ENCODE data around the gene WDR72. TPM values are rescaled to one million over a fixed set of nuclear protein-coding genes. Genes with fewer than 3 reads are reported as not detected.
"Not testable (repeated sequence)": the region's sequence is repeated elsewhere in the genome, so short reads cannot be mapped to it uniquely, and the experiment has no call there.

The WDR72 gene
- total RNA-seq = not detected

GRCh38 chr15:53759411-53759931 lies at the start of gene WDR72:
Gene WDR72, minus strand, starts transcription at chr15:53759663. Its CDS starts 26,514 bp downstream, at chr15:53733149.
- no peak within 1 kb of the TSS for H3K27ac Mint-ChIP-seq
- POLR2A ChIA-PET = no interaction called here
- no peak within 1 kb of the TSS for H3K4me3 Mint-ChIP-seq

GRCh38 chr15:53808058-53808706 lies 48.7 kb upstream of the WDR72 start:
- intact Hi-C loops (cut with micrococcal nuclease) = no loop called here
- no peaks in the 10 kb centered on the region for H3K27me3 Mint-ChIP-seq
- no peak overlapping the region for H3K4me3 Mint-ChIP-seq
- no peaks in the 10 kb centered on the region for H3K36me3 Mint-ChIP-seq
- ChIA-PET POLR2A (no interaction called here), CTCF (no interaction called here)
- no peak overlapping the region for H3K27ac Mint-ChIP-seq
- DNase-seq = no peak
- H3K4me1 Mint-ChIP-seq (ENCODE audit: low read depth) = peaks cover 3% of the 10 kb centered on the region
- no peaks in the 10 kb centered on the region for H3K9me3 Mint-ChIP-seq

More at GRCh38 chr15:53759411-53759931, at the start of gene WDR72:
- Mint-ChIP-seq H3K36me3 (no peaks in the 10 kb centered on the region), H3K27me3 (peaks cover 23% of the 10 kb centered on the region), H3K9me3 (peaks cover 5% of the 10 kb centered on the region), H3K4me1 (ENCODE audit: low read depth) (peaks cover 2% of the 10 kb centered on the region)
- intact Hi-C loops (cut with micrococcal nuclease) = no loop called here
- CTCF ChIA-PET = no interaction called here
- no peak for DNase-seq

GRCh38 chr15:53807501-53807900 lies 48.0 kb upstream of the WDR72 start:
- H3K27me3 Mint-ChIP-seq = no peaks in the 10 kb centered on the region
- peaks cover 3% of the 10 kb centered on the region for H3K4me1 Mint-ChIP-seq (ENCODE audit: low read depth)
- H3K36me3 Mint-ChIP-seq = no peaks in the 10 kb centered on the region
- intact Hi-C loops (cut with micrococcal nuclease) = no loop called here
- ChIA-PET CTCF (interaction anchor here (0.7 kb wide), 1 partner anchor 13 kb away, joined by 3 read pairs; no protein-coding TSS in a partner anchor), POLR2A (no interaction called here)
- H3K27ac Mint-ChIP-seq = no peak overlapping the region
- H3K4me3 Mint-ChIP-seq = no peak overlapping the region
- no peak for DNase-seq
- H3K9me3 Mint-ChIP-seq = no peaks in the 10 kb centered on the region

- no peak overlapping the region for H3K27ac Mint-ChIP-seq
- POLR2A ChIA-PET = no interaction called here
- CTCF ChIA-PET = no interaction called here
- no peaks in the 10 kb centered on the region for H3K9me3 Mint-ChIP-seq
- H3K4me1 Mint-ChIP-seq (ENCODE audit: low read depth) = no peaks in the 10 kb centered on the region
- H3K4me3 Mint-ChIP-seq = no peak overlapping the region
- H3K27me3 Mint-ChIP-seq = no peaks in the 10 kb centered on the region
- intact Hi-C loops (cut with micrococcal nuclease) = no loop called here
- H3K36me3 Mint-ChIP-seq = no peaks in the 10 kb centered on the region
- no peak for DNase-seq
Measured at GRCh38 chr15:53802672-53803071, 43.2 kb upstream of the WDR72 start.

- DNase-seq = no peak
- H3K9me3 Mint-ChIP-seq = no peaks in the 10 kb centered on the region
- no peaks in the 10 kb centered on the region for H3K4me1 Mint-ChIP-seq (ENCODE audit: low read depth)
- intact Hi-C loops (cut with micrococcal nuclease) = no loop called here
- POLR2A ChIA-PET = no interaction called here
- H3K27ac Mint-ChIP-seq = no peak overlapping the region
- CTCF ChIA-PET = no interaction called here
- no peak overlapping the region for H3K4me3 Mint-ChIP-seq
- H3K27me3 Mint-ChIP-seq = no peaks in the 10 kb centered on the region
- no peaks in the 10 kb centered on the region for H3K36me3 Mint-ChIP-seq
Measured at GRCh38 chr15:53791581-53791980, 32.1 kb upstream of the WDR72 start.

GRCh38 chr15:53789654-53790375 lies 30.4 kb upstream of the WDR72 start:
- no peaks in the 10 kb centered on the region for H3K36me3 Mint-ChIP-seq
- no peaks in the 10 kb centered on the region for H3K4me1 Mint-ChIP-seq (ENCODE audit: low read depth)
- POLR2A ChIA-PET = no interaction called here
- no peak for DNase-seq
- no peak overlapping the region for H3K4me3 Mint-ChIP-seq
- H3K27ac Mint-ChIP-seq = no peak overlapping the region
- CTCF ChIA-PET = no interaction called here
- peaks cover 6% of the 10 kb centered on the region for H3K9me3 Mint-ChIP-seq
- no peaks in the 10 kb centered on the region for H3K27me3 Mint-ChIP-seq
- intact Hi-C loops (cut with micrococcal nuclease) = no loop called here

GRCh38 chr15:53786401-53786800 lies 26.9 kb upstream of the WDR72 start:
- no peaks in the 10 kb centered on the region for H3K36me3 Mint-ChIP-seq
- H3K27ac Mint-ChIP-seq = no peak overlapping the region
- POLR2A ChIA-PET = no interaction called here
- no peaks in the 10 kb centered on the region for H3K4me1 Mint-ChIP-seq (ENCODE audit: low read depth)
- no peak overlapping the region for H3K4me3 Mint-ChIP-seq
- peaks cover 1% of the 10 kb centered on the region for H3K27me3 Mint-ChIP-seq
- H3K9me3 Mint-ChIP-seq = peaks cover 6% of the 10 kb centered on the region
- intact Hi-C loops (cut with micrococcal nuclease) = no loop called here
- DNase-seq = no peak
- CTCF ChIA-PET = no interaction called here

GRCh38 chr15:53785241-53785640 lies 25.8 kb upstream of the WDR72 start:
- peaks cover 13% of the 10 kb centered on the region for H3K9me3 Mint-ChIP-seq
- H3K27me3 Mint-ChIP-seq; H3K27ac Mint-ChIP-seq; H3K4me1 Mint-ChIP-seq (ENCODE audit: low read depth); CTCF ChIA-PET; H3K4me3 Mint-ChIP-seq; POLR2A ChIA-PET; H3K36me3 Mint-ChIP-seq; intact Hi-C loops (cut with micrococcal nuclease); DNase-seq: not testable (repeated sequence)

GRCh38 chr15:53762916-53763315 lies 3.5 kb upstream of the WDR72 start:
- H3K9me3 Mint-ChIP-seq = peaks cover 5% of the 10 kb centered on the region
- H3K27ac Mint-ChIP-seq = no peak overlapping the region
- intact Hi-C loops (cut with micrococcal nuclease) = no loop called here
- peaks cover 2% of the 10 kb centered on the region for H3K4me1 Mint-ChIP-seq (ENCODE audit: low read depth)
- H3K36me3 Mint-ChIP-seq = no peaks in the 10 kb centered on the region
- DNase-seq = no peak
- CTCF ChIA-PET = no interaction called here
- H3K4me3 Mint-ChIP-seq = no peak overlapping the region
- POLR2A ChIA-PET = no interaction called here
- H3K27me3 Mint-ChIP-seq = peaks cover 20% of the 10 kb centered on the region

GRCh38 chr15:53758412-53758811 lies 1.1 kb downstream of the WDR72 start:
- intact Hi-C loops (cut with micrococcal nuclease) = no loop called here
- DNase-seq = no peak
- no peak overlapping the region for H3K4me3 Mint-ChIP-seq
- no peak overlapping the region for H3K27ac Mint-ChIP-seq
- peaks cover 5% of the 10 kb centered on the region for H3K9me3 Mint-ChIP-seq
- CTCF ChIA-PET = no interaction called here
- POLR2A ChIA-PET = no interaction called here
- H3K36me3 Mint-ChIP-seq = no peaks in the 10 kb centered on the region
- H3K4me1 Mint-ChIP-seq (ENCODE audit: low read depth) = peaks cover 2% of the 10 kb centered on the region
- H3K27me3 Mint-ChIP-seq = peaks cover 23% of the 10 kb centered on the region

GRCh38 chr15:53757906-53758305 lies 1.6 kb downstream of the WDR72 start:
- DNase-seq = no peak
- peaks cover 2% of the 10 kb centered on the region for H3K4me1 Mint-ChIP-seq (ENCODE audit: low read depth)
- no peak overlapping the region for H3K4me3 Mint-ChIP-seq
- H3K9me3 Mint-ChIP-seq = peaks cover 5% of the 10 kb centered on the region
- H3K27me3 Mint-ChIP-seq = peaks cover 23% of the 10 kb centered on the region
- no peak overlapping the region for H3K27ac Mint-ChIP-seq
- ChIA-PET CTCF (no interaction called here), POLR2A (no interaction called here)
- no peaks in the 10 kb centered on the region for H3K36me3 Mint-ChIP-seq
- intact Hi-C loops (cut with micrococcal nuclease) = no loop called here

GRCh38 chr15:53753813-53754212 lies 5.7 kb downstream of the WDR72 start:
- H3K27ac Mint-ChIP-seq = no peak overlapping the region
- no peak overlapping the region for H3K4me3 Mint-ChIP-seq
- H3K9me3 Mint-ChIP-seq = no peaks in the 10 kb centered on the region
- DNase-seq = no peak
- POLR2A ChIA-PET = no interaction called here
- H3K4me1 Mint-ChIP-seq (ENCODE audit: low read depth) = peaks cover 2% of the 10 kb centered on the region
- H3K27me3 Mint-ChIP-seq = peaks cover 9% of the 10 kb centered on the region
- H3K36me3 Mint-ChIP-seq = no peaks in the 10 kb centered on the region
- CTCF ChIA-PET = no interaction called here
- intact Hi-C loops (cut with micrococcal nuclease) = no loop called here

GRCh38 chr15:53752406-53752805 lies 7.1 kb downstream of the WDR72 start:
- no peak overlapping the region for H3K27ac Mint-ChIP-seq
- H3K4me3 Mint-ChIP-seq = no peak overlapping the region
- intact Hi-C loops (cut with micrococcal nuclease) = no loop called here
- no peaks in the 10 kb centered on the region for H3K27me3 Mint-ChIP-seq
- POLR2A ChIA-PET = no interaction called here
- H3K36me3 Mint-ChIP-seq = no peaks in the 10 kb centered on the region
- CTCF ChIA-PET = no interaction called here
- no peaks in the 10 kb centered on the region for H3K4me1 Mint-ChIP-seq (ENCODE audit: low read depth)
- DNase-seq = no peak
- H3K9me3 Mint-ChIP-seq = no peaks in the 10 kb centered on the region

All from activated CD4-positive, alpha-beta memory T cell treated with anti-CD3 and anti-CD28 coated beads for 36 hours (primary cell).